WI38 (cell line): ENCODE measurements around the gene THSD4.

ENCODE experiments used
- H3K4me3 ChIP-seq: 2 replicates; pipeline ENCODE4 v1.5.1; 2011; ENCODE audit warnings: low read depth, mild to moderate bottlenecking, control low read depth, low read length
- TF ChIP-seq, protein P1 (sequence below): IDR thresholded peaks from 2 replicates; pipeline ENCODE4 v1.5.1; 2012; ENCODE audit warnings: low read depth, mild to moderate bottlenecking, control low read depth, low read length

The THSD4 gene

DNA sequence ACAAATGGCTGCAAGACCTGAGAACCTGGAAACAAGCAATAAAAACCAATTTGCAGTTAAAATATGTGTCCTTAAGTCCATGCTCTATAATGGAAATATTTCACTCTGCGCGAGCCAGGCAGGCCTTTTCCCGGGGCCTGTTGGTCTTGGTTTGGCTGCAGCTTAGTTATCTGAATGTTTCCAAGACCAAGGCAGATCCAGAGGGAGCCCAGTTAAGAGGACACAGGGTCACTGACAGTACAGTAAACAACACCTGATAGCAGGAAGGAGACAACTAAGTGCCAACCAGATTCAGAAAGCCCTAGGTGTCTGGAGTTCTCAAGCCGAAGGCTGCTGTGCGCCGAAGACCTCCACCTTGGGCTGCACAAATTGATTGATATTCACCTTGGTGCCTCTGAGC, 32.8 kb downstream of the THSD4 start:
- no peak overlapping the region for H3K4me3 ChIP-seq

DNA sequence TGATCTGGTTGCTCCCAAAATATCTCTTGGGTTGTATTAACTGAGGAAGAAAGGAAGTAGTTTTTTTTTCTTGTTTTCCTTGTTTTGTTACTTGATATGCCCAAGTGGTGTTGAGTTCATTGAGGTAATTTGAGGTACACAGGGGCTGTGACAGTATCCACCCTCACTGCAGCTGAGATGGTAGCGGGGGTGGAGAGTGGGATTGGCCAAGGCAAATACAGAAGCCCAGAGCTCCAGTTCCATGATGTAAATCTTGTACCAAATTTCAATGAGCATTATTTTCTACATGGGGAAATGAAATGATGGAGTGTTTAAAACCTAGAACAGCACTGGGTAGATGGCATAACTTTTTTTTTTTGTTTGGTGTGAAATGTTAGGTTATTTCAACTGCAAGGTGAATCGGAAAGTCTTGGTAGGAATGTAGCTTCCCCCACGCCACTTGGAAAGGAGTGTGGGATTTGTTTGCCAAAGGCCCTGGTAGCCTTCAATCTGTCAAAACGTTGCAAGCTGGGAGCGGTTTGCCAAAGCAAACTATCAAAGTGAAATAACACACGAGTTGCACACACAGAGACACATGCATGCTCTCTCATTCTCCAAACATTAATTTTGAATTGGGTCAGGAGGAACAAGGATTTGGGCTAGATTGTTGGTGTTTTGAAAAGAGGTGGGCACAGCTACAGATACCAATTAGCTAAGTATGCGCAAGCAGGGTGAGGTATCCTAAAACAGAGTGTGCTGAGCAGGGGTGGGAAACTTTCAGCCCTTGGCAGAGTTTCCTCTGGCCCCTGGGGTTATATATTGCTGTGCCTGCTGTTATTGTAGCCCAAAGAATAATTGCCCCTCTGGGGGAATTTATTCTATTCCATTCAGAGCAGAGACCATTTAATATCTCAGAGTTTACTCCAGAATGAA, 34.6 kb downstream of the THSD4 start:
- TF ChIP-seq, protein P1, sequence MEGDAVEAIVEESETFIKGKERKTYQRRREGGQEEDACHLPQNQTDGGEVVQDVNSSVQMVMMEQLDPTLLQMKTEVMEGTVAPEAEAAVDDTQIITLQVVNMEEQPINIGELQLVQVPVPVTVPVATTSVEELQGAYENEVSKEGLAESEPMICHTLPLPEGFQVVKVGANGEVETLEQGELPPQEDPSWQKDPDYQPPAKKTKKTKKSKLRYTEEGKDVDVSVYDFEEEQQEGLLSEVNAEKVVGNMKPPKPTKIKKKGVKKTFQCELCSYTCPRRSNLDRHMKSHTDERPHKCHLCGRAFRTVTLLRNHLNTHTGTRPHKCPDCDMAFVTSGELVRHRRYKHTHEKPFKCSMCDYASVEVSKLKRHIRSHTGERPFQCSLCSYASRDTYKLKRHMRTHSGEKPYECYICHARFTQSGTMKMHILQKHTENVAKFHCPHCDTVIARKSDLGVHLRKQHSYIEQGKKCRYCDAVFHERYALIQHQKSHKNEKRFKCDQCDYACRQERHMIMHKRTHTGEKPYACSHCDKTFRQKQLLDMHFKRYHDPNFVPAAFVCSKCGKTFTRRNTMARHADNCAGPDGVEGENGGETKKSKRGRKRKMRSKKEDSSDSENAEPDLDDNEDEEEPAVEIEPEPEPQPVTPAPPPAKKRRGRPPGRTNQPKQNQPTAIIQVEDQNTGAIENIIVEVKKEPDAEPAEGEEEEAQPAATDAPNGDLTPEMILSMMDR, result no peak
- no peak overlapping the region for H3K4me3 ChIP-seq

More for the DNA sequence above, 32.8 kb downstream of the THSD4 start:
- TF ChIP-seq, protein P1, result no peak

DNA sequence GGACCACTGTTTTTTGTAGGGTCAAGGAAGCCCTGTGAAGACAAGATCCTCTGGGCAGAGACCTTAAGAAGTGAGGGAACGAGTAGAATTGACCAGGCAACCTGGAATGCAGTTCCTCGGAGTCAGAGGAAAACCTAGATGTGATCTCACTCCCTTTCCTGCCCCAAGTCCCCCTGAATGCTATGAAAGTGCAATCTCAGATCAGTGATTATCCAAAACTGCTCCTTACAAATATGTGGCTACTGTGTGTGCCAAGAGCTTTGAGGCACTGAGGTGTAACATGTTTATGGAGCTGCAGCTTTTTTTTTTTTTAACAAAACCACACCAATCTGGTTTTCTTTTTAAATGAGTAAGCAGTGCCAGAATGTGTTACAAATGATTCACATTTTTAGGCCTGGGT, 35.8 kb downstream of the THSD4 start:
- TF ChIP-seq, protein P1, result no peak
- H3K4me3 ChIP-seq, result no peak overlapping the region

DNA sequence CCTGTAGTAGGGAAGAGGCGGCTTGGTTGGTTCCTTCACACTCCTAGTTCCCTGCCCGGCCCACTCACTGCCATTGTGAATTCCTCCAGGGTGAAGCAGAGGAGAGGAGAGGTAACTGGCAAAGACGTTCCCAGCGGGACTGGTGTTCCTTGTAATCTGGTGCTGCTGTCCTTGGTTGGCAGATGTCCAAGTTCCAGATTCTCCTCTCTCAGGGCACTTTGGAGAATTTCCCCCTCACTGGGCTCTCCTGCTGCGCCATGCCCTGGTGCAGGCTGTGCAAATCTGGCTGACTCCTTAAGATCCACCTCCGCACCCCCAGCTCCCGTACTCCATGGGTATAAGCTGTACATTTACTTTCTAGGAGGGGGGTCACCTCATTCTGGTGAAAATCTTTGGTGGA, 37.3 kb downstream of the THSD4 start:
- TF ChIP-seq, protein P1, result no peak
- no peak overlapping the region for H3K4me3 ChIP-seq

DNA sequence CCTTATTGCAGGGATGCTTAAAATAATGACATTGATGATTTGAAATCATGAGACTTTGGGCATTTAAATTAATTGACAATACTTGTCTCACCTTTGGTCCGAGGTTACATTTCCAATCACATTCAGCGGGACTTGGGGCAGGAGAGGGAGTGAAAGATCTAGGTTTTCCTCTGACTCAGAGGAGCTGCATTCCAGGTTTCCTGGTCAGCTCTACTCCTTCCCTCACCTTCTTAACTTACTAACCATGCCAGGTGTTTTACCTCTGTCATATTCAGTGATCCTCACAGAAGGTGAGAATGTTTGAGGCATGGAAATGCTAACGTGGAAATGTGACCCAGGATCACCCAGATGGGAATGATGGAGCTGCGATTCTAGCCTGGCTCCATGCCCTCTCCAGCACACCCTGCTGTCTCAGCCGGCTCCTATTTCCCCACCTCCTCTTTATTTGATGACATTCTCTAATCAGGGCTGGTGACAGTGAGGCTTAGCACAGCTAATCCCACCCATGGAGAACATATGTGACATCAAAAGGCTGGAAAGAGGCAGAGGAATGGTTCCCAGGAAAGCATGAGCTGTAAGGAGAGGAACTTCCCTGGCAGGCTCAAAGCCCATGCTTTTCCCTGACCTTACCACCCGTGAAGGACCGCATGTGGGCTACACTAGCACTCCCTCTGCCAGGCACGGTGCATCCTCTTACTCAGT, 38.7 kb downstream of the THSD4 start:
- TF ChIP-seq, protein P1, result no peak
- H3K4me3 ChIP-seq, result no peak overlapping the region

DNA sequence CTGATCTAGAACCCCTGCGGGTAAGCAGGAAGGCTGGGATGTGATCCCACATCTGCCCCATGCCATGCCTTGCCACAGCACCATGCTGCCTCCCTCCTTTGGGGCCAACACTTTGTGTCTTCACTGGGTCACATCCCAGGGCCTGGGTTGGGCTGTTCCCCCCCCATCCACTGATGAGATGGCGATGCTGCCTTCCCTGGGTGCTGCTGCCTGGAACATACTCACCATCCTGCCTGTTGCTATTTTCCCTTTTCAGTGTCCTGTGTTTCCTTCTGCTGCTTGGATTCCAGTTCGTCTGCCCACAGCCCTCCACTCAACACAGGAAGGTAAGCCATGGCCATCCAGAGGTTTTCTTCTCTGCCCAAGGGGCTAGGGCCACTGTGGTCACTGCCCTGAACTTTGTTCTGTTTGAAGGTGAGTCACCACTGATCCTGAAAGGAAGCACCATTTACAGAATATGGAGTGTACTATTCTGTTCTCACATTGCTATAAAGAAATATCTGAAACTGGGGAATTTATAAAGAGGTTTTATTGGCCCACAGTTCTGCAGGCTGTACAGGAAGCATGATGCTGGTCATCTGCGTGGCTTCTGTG, 39.4 kb downstream of the THSD4 start:
- H3K4me3 ChIP-seq, result no peak overlapping the region
- TF ChIP-seq, protein P1, result no peak

DNA sequence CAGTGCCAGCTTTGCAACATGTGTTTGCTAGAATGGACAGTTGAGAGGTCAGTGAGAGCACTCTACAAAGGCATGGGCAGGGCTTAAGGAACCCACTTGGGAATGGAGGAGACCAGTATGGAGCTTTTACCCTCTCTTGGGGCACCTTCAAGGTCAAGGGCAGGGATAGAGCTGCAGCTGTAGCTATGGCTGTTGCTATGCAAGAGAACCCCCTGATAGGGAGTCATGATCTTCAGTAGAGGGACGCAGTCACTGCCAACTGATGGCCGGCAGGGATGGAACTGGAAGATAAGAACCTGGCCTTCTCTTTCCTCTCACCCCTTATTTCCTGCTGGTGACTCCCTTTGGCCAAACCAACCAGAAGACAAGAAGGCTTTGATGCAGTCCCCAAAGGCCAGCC, 40.3 kb downstream of the THSD4 start:
- H3K4me3 ChIP-seq, result no peak overlapping the region
- TF ChIP-seq, protein P1, result no peak
